D721Med (cell line): ENCODE measurements around the gene IPO11.

Experiments used
- DNase-seq: peaks from one replicate; pipeline ENCODE4 v3.0.0; 2011; ENCODE audit warnings: low spot score; ENCODE audit not compliant: insufficient read length
- FAIRE-seq: peaks from 2 replicates; lab custom pipeline; 2011; peaks lifted over from hg19 to GRCh38; lab: Jason Lieb, UNC
- TF ChIP-seq, protein P1 (sequence below): IDR thresholded peaks from 2 replicates; pipeline ENCODE4 v1.5.1; 2012; ENCODE audit warnings: mild to moderate bottlenecking, control low read depth; ENCODE audit not compliant: insufficient read depth; ENCODE audit errors: missing control alignments

Gene IPO11

DNA sequence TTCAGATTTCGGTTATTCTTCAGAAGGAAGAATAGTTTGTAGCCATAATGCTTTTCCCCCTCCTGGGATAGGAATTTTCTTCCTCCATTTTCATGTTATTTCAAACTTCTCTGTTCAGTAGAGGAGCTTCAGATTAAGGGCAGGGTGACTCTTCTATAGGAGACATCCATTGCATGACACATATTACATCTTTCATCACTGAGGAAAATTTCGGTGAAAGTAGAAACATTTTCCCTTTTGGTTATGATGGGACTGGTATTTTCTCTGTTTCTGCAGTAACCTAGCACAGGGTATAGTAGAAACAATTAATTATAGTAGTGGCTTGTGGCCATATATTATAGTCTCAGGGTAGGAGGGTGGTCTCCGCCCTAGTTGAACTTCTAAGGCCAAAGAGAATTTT lies 1.1 kb downstream of the IPO11 start:
- TF ChIP-seq, protein P1, sequence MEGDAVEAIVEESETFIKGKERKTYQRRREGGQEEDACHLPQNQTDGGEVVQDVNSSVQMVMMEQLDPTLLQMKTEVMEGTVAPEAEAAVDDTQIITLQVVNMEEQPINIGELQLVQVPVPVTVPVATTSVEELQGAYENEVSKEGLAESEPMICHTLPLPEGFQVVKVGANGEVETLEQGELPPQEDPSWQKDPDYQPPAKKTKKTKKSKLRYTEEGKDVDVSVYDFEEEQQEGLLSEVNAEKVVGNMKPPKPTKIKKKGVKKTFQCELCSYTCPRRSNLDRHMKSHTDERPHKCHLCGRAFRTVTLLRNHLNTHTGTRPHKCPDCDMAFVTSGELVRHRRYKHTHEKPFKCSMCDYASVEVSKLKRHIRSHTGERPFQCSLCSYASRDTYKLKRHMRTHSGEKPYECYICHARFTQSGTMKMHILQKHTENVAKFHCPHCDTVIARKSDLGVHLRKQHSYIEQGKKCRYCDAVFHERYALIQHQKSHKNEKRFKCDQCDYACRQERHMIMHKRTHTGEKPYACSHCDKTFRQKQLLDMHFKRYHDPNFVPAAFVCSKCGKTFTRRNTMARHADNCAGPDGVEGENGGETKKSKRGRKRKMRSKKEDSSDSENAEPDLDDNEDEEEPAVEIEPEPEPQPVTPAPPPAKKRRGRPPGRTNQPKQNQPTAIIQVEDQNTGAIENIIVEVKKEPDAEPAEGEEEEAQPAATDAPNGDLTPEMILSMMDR = no peak
- FAIRE-seq (no peak), DNase-seq (no peak)

DNA sequence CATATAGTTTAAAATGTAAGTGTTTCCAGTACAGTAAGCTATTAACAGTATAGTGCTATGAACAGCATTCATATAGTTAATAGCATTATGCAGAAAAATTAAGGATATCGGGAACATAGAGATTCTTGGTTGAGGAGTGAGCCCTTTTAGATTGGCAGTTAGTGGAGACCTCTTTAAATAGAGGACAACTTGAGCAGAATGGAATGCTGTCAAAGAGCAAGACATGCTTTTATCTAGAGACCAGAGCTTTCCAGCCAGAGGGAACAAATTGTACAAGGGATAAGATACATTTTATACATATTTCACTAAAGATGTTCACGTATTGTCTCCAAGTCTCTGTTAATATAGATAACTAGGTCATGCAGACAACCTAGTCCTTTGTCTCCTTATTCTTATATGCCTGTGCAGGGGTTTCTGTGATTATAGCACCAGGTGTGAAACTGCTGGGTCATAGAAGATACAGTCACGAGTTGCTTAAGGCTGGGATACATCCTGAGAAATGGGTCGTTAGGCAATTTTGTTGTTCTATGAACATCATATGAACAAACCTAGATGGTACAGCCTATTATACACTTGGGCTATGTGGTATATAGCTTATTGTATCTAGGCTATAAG lies 6.0 kb downstream of the IPO11 start:
- FAIRE-seq (no peak), DNase-seq (no peak)
- TF ChIP-seq, protein P1 = no peak

DNA sequence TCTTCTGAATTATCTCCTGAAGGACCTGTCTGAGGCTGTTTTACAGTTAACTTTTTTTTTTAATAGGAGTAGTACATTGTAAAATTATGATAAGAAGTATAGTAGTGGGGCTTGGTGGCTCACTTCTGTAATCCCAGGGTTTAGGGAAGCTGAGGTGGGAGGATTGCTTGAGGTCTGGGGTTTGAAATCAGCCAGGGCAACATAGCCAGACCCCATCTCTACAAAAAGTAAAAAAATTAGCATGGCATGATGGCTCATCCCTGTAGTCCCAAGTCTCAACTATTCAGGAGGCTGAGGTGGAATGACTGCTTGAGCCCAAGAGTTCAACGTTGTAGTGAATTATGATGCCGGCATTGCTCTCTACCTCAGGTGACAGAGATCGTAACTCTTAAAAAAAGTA lies 7.0 kb downstream of the IPO11 start:
- FAIRE-seq (no peak), DNase-seq (no peak)
- TF ChIP-seq, protein P1 = no peak

GRCh38 chr5:62421414-62421813 lies 8.9 kb downstream of the IPO11 start:
- DNase-seq (no peak), FAIRE-seq (no peak)
- TF ChIP-seq, protein P1 = no peak

- DNase-seq (no peak), FAIRE-seq (no peak)
- TF ChIP-seq, protein P1 = no peak
Measured at GRCh38 chr5:62424763-62425162, 12.2 kb downstream of the IPO11 start.

GRCh38 chr5:62431735-62432620 lies 19.4 kb downstream of the IPO11 start:
- TF ChIP-seq, protein P1 = no peak
- DNase-seq (no peak), FAIRE-seq (no peak)
